ENCODE data around the gene PRTG.

GRCh38 chr15:55601374-55601773, 141.6 kb downstream of the PRTG start:
- TF ChIP-seq CTCF (conservative IDR thresholded peaks at IDR 0.05; ENCODE audit: low read depth in 2 of 2) (no peak), POLR2AphosphoS5 (IDR thresholded peaks at IDR 0.05; ENCODE audit: low read depth) (no peak), EZH2phosphoT487 (IDR thresholded peaks at IDR 0.05; ENCODE audit: unreplicated experiment) (no peak), CREB1 (CRISPR knock-in tag; IDR thresholded peaks at IDR 0.05; ENCODE audit: low read depth) (no peak)
- TF ChIP-seq, protein P1, sequence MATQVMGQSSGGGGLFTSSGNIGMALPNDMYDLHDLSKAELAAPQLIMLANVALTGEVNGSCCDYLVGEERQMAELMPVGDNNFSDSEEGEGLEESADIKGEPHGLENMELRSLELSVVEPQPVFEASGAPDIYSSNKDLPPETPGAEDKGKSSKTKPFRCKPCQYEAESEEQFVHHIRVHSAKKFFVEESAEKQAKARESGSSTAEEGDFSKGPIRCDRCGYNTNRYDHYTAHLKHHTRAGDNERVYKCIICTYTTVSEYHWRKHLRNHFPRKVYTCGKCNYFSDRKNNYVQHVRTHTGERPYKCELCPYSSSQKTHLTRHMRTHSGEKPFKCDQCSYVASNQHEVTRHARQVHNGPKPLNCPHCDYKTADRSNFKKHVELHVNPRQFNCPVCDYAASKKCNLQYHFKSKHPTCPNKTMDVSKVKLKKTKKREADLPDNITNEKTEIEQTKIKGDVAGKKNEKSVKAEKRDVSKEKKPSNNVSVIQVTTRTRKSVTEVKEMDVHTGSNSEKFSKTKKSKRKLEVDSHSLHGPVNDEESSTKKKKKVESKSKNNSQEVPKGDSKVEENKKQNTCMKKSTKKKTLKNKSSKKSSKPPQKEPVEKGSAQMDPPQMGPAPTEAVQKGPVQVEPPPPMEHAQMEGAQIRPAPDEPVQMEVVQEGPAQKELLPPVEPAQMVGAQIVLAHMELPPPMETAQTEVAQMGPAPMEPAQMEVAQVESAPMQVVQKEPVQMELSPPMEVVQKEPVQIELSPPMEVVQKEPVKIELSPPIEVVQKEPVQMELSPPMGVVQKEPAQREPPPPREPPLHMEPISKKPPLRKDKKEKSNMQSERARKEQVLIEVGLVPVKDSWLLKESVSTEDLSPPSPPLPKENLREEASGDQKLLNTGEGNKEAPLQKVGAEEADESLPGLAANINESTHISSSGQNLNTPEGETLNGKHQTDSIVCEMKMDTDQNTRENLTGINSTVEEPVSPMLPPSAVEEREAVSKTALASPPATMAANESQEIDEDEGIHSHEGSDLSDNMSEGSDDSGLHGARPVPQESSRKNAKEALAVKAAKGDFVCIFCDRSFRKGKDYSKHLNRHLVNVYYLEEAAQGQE (IDR thresholded peaks at IDR 0.05; ENCODE audit: unreplicated experiment): no peak

Measured in GM23338 (cell line).